HT-29 (cell line): ENCODE results near the gene TBC1D3B. TPM values are rescaled to one million over a fixed set of nuclear protein-coding genes. Genes with fewer than 3 reads are reported as not detected.
"Not testable (repeated sequence)": the region's sequence is repeated elsewhere in the genome, so short reads cannot be mapped to it uniquely, and the experiment has no call there.

Source experiments
- DNase-seq: peaks from one replicate; pipeline ENCODE4 v3.0.0-alpha.2; 2015; ENCODE audit warnings: low spot score
- total RNA-seq: library from RNA; depleted of rRNA; stranded (reverse); fragments of >200 nt; shearing (Covaris generic); gene quantifications from 2 replicates; pipeline ENCODE4 v1.2.3, GENCODE V29; 2014; rRNA removed

TBC1D3B gene
- 10.0 and 18.6 TPM in 2 replicates for total RNA-seq

DNA sequence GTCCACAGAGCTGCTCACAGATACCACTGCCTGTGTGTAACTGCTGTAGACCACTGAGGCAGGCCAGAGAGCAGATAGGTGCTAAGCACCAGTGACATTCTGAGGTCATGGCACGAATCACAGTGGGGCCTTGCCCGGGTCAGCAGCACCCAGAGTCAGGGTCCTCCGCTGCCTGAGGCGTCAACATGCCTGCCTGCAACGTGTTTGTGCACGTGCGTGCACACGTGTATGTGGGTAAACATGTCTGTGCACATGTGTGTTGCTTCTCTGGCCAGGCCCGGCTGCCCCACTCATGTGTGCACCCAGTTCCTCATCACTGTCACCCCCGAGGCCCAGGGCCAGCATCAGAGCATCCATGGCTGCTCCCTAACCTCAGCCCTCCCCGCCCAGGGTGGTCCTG lies at the start of gene TBC1D3B:
TSS of gene TBC1D3B (minus strand) at position 101 of the 400 bp plus-strand sequence. CDS start 1,586 bp downstream, outside the sequence.
- DNase-seq = not testable (repeated sequence)

DNA sequence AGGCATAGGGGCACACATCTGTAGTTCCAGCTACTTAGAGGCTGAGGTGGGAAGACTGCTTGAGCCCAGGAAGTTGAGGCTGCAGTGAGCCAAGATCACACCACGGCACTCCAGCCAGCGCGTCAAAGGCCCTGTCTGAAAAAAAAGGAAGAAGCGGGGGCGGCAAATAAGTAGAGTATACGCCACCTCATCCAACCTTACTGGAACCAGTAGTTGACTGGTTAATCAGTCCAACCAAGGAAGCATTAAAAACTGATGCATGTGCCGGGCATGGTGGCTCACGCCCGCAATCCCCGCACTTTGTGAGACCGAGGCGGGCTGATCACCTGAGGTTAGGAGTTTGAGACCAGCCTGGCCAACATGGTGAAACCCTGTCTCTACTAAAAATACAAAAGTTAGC lies 46.5 kb upstream of the TBC1D3B start:
- DNase-seq = not testable (repeated sequence)

- DNase-seq = not testable (repeated sequence)
Measured at GRCh38 chr17:36221581-36222100, 45.2 kb upstream of the TBC1D3B start.

- DNase-seq = not testable (repeated sequence)
Measured at GRCh38 chr17:36220737-36221580, 44.5 kb upstream of the TBC1D3B start.

DNA sequence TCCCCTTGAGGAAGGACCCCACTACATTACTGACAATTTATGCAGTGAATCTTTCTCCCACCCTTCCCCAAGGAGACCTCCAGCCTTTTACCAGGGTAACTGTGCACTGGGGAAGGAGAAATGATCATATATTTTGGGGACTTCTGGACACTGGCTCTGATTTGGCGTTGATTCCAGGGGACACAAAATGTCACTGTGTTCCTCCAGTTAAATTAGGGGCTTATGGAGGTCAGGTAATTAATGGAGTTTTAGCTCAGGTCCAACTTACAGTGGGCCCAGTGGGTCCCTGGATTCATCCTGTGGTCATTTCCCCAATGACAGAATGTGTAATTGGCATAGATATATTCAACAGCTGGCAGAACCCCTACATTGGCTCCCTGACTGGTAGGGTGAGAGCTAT lies 43.1 kb upstream of the TBC1D3B start:
- DNase-seq = not testable (repeated sequence)

DNA sequence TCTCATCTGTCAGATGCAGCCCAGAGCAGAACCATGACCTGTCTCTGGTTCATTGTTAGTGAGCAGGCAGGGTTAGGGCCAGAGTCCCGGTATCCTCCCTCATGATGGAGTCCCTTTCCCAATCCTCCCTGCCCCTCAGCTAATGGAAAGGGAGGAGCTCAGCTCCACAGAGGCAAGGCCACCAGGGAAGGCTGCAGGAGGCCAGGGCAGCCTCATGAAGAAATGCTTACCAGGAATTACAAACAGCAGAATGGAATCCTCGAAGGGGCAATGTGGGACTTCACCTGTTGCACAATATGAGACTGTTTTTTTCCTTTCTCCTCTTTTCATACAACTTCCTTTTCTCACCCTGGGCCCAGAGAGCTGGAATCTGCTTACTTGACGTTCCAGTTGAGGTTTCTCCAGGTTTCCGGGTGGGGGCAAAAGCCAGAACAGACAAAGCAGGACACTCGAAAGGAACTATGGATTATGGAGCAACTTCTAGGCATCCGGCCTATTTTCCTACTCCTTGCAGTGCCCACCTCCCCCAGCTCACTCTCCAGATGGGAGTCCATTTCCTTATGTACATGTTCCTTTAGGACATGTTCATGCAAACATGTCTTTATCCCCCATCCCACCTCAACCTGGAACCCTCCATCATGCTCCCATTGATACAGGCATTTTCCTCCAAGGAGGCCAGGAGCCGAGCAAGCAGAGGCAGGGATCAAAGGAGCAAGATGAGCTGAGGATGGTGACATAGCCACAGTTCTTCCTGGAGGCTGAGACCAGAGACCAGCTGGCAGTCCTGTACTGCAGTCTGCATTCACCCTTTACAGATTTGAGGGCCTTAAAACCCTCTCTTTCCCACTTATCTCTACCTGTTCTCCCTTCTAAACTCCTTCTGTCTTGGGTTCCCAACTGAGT lies 39.2 kb upstream of the TBC1D3B start:
- not testable (repeated sequence) for DNase-seq

DNA sequence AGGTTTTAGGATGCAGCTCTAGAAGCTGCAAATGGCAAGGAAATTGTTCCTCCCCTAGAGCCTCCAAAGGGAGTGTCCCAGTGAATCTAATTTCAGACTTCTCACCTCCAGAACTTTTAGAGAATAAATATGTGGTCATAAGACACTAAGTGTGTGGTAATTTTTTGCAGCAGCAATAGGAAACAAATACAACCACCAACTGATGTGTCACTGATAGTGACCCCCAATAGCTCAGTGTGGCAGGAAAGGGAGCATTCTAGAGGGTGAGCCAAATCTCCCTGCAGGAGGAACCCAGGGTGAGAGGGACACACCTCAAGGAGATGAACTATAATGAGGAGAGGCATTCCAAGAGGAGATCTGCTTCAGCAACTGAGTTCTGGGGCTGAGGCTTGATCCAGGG lies 38.5 kb upstream of the TBC1D3B start:
- DNase-seq = no peak

DNA sequence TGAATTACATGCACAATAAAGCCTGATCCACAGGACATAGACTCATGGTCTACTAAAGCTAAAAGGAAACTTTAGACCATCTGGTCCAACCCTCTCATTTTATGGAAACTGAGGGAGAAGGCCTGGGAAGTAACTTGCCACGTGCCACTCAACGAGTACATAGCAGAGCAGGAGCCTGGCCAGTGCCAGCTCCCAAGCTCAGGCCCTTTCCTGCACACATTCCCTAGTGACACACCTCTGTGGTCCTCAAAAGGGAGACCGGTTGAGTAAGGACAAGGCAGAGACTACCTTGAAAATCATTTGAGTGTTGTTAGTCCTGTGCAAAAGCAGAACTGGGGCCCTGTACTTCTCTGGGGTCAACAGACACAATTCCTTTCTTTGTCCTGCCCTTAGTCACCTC lies 37.3 kb upstream of the TBC1D3B start:
- no peak for DNase-seq

DNA sequence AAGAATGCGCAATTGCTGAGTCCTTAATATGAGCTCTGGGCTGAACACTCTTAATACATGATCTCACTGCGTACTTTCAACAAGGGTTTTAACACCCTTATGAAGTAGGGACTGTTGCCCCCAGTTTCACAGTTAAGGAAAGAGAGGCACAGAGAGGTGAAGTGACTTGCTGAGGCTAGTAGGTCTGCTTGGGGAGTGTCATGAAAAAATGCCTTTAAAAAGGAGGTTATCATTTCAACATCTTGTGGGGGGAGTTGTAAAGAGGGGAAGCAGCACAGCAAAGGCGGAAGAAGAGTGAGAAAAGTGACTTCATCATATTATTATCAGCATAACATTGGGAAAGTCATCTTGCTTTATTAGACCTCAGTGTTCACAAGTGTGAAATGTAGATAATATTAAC lies 36.5 kb upstream of the TBC1D3B start:
- DNase-seq = no peak

- no peak for DNase-seq
Measured at GRCh38 chr17:36212272-36212605, 35.8 kb upstream of the TBC1D3B start.

DNA sequence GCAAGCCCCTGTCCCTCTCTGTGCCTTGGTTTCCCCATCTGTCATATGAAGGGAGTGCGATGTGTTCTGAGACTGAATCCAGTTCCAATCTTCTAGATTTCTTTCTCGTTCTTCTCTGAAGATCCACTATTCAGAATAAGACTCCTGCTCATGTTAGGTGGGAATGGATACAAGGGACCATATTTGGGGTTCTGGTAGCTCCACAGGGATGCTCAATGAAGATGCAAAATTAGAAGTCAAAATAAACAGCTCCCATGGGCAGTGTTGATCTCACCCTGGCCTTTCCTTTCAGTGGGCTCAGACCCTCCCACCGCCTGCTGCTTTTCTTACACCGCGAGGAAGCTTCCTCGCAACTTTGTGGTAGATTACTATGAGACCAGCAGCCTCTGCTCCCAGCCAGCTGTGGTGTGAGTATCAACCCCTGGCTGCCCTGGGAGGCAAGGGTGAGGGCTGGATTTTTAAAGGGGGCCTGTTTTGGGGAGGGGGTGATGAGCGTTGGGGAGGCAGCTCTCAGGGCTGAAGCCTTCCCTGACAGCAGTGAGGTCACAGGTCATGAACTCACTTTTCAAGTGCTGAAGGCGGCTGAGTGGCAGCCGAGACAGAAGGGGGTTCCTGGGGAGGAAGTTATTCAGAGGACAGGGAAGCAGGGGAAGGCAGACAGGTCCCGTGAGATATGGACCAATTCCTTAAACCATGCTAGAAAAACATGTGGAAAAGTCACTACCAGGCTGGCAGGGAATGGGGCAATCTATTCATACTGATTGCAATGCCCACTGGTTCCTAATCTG lies 35.2 kb upstream of the TBC1D3B start:
- not testable (repeated sequence) for DNase-seq

DNA sequence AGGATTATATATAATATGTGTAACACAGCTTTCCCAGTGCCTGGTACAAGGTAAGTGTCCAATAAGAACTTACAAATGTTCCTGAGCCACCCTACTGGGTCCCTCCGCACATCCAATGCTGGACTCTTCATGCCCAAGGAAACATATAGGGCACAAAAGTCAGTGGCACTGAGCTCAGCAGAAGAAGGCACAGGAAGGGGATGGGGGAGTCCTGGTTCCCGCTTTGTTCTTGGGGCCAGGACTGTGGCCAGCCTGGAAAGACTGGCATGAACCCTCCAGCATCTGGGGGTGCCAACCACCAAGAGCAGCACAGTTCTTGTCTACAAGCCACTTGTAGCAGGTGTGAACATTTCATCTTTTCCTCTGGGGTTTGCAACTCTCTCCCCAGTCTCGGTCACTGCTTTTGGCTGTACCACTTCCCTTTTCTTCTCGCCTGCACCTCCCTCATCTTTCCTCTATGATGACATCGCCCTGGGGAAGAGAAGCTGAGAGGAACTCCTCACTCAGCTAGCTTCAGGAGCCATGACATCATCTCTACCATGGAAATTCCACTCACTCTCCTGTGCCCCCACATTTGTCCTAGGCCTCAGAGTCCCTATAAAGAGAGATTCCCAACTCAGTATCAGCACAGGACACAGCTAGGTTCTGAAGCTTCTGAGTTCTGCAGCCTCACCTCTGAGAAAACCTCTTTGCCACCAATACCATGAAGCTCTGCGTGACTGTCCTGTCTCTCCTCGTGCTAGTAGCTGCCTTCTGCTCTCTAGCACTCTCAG lies 34.2 kb upstream of the TBC1D3B start, which contains the start of gene CCL4L2:
TSS of gene CCL4L2 (plus strand) at position 625 of the 773 bp plus-strand sequence.
- DNase-seq = not testable (repeated sequence)

GRCh38 chr17:36209575-36209974 lies 33.1 kb upstream of the TBC1D3B start:
- no peak for DNase-seq

GRCh38 chr17:36207383-36207782 lies 30.9 kb upstream of the TBC1D3B start:
- not testable (repeated sequence) for DNase-seq

DNA sequence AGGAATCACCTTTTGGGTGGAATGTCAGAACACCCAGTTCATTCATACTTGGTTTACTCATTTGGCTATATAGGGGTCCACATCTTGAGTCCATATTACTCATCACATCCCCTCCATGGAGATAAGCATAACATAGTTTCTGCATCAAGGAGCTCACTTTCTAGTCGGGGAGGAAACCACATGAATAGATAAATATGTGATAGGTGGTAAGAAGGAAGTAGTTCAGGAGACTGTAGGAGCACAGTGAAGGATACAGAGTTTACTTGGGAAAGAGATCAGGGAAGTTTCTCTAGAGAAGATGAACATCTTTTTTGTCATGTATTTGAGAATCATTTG lies 30.0 kb upstream of the TBC1D3B start:
- not testable (repeated sequence) for DNase-seq

DNA sequence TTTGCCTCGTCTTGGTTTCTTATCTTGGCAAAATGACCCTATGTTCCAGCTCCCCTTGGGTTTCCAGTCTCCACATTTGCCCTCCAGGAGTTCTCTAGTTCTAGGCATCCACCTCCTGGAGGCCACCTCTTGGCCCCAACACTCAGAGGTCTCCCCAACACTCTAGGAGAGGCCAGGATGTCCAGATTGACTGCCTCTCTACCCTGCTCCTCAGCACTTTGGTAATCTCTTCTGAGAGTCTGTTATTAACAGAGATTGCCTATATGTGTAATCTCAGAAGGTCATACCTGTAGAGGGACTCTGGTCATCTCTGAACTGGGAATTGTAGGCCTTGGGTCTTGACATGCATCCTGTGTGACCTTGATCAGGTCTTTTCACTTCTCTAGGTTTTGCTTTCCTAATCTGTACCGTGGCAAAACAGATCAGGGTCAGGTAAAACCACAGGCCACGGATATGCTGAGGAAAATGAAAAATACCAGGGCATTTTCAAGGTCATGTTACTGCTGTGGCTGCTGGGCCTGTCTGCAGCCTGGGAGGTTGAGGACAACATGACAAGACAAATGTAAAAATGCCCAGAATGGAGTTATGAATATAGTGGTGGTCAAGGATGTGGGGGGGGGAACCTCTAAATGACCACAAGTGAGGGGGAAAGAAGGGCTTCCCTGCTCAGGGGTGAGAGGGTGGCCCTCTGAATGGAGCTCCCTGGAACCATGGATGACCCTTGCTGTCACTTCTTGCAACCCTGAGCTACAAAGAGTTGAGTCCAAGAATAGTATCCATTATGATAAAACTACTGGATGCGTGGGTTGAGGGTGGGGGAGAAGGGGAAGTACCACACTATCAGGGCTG lies 29.4 kb upstream of the TBC1D3B start:
- DNase-seq = no peak

GRCh38 chr17:36204724-36205500 lies 28.5 kb upstream of the TBC1D3B start:
- DNase-seq = no peak

GRCh38 chr17:36203335-36203734 lies 26.9 kb upstream of the TBC1D3B start:
- DNase-seq = no peak

- DNase-seq = not testable (repeated sequence)
Measured at GRCh38 chr17:36201506-36201905, 25.1 kb upstream of the TBC1D3B start.
